Measurements from ENCODE around the gene SMPD1.

DNA sequence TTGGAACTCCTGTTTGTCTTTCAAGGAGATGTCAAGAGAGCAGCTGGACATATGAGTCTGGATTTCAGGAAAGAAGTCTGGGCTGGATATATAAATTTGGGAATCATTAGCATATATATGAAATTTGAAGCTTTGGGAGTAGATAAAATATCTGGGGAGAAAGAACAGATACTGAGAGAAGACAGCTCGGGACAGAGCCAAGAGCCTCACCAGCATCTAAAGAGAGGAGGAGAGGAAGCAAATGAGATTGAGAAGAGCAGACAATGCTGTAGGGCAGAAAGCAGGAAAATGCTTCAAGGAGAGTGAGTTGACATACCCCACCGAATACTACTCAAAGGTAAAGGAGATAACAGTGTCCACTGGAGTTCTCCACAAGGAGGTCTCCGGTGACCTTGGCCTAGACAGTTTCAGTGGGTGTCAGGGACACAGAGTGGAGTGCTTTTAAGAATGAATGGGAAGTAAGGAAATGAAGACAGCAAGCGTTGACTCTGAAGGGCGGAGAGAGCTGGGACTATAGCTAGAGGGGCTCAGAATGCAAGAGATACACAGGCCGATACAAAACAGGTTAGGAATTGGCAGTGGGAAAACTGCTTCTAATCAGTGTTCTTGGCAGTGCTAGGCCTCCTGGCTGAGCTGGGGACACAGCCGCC is 27.8 kb downstream of the SMPD1 start:
- TF ChIP-seq TAF1 (IDR thresholded peaks at IDR 0.05; ENCODE audit: borderline replicate concordance, low read depth, low read length) (no peak), POLR2A (IDR thresholded peaks at IDR 0.05; ENCODE audit: low read depth, low read length) (no peak)
